DND-41 (cell line): Measurements from ENCODE around the gene APOM.

Experiments
- ATAC-seq: fragments of 200-7000 bp; cut with Tn5 transposase; 3 replicates; pipeline ENCODE4 v1.9.1; 2021; ENCODE audit warnings: low read depth; ENCODE audit not compliant: insufficient read depth
- DNase-seq: peaks from one replicate; pipeline ENCODE4 v3.0.0-alpha.2; 2020
- H2AFZ ChIP-seq: 2 replicates; pipeline ENCODE4 v1.6.0; 2012; ENCODE audit warnings: low read depth, low read length
- H3K27ac ChIP-seq: 2 replicates; pipeline ENCODE4 v1.5.1; 2012; ENCODE audit warnings: low read length, inconsistent platforms
- H3K27me3 ChIP-seq: fragments of 200-600 bp; sonication (generic); 2 replicates; pipeline ENCODE4 v1.6.0; 2012; ENCODE audit warnings: low read length, mild to moderate bottlenecking, inconsistent platforms; ENCODE audit not compliant: insufficient read depth, poor library complexity
- H3K36me3 ChIP-seq: 2 replicates; pipeline ENCODE4 v1.5.1; 2012; ENCODE audit warnings: low read length, inconsistent platforms; ENCODE audit not compliant: insufficient read depth
- H3K4me1 ChIP-seq: 2 replicates; pipeline ENCODE4 v1.5.1; 2012; ENCODE audit warnings: mild to moderate bottlenecking, low read length; ENCODE audit not compliant: insufficient read depth
- H3K4me2 ChIP-seq: 2 replicates; pipeline ENCODE4 v1.6.0; 2012; ENCODE audit warnings: mild to moderate bottlenecking, moderate library complexity, low read length, inconsistent platforms; ENCODE audit not compliant: insufficient read depth
- H3K4me3 ChIP-seq, 2 experiments: fragments of 200-600 bp in 1 of 2; shearing (Covaris generic) in 1 of 2; 2 replicates each; pipeline ENCODE4 v1.5.1; 2012 to 2016; ENCODE audit warnings: inconsistent platforms in 2 of 2, low read length in 2 of 2, mild to moderate bottlenecking in 2 of 2, low read depth in 1 of 2, moderate library complexity in 1 of 2
- H3K79me2 ChIP-seq: 2 replicates; pipeline ENCODE4 v1.6.0; 2012; ENCODE audit warnings: low read length, inconsistent platforms; ENCODE audit not compliant: insufficient read depth
- H3K9ac ChIP-seq: 2 replicates; pipeline ENCODE4 v1.6.0; 2012; ENCODE audit warnings: low read depth, mild to moderate bottlenecking, inconsistent platforms, low read length, moderate library complexity
- H3K9me3 ChIP-seq: 2 replicates; pipeline ENCODE4 v1.5.1; 2012; ENCODE audit warnings: low read length, moderate library complexity, mild to moderate bottlenecking, inconsistent platforms; ENCODE audit not compliant: insufficient read depth, severe bottlenecking
- H4K20me1 ChIP-seq: 2 replicates; pipeline ENCODE4 v1.6.0; 2012; ENCODE audit warnings: low read length; ENCODE audit not compliant: insufficient read depth
- CTCF ChIP-seq: IDR thresholded peaks from 2 replicates; pipeline ENCODE4 v1.5.1; 2012; ENCODE audit warnings: borderline replicate concordance, low read length, moderate library complexity, mild to moderate bottlenecking; ENCODE audit not compliant: poor library complexity, severe bottlenecking; ENCODE audit errors: extremely low read depth
- EZH2 ChIP-seq: IDR thresholded peaks from 3 replicates; pipeline ENCODE4 v1.6.1; 2012; ENCODE audit warnings: borderline replicate concordance, low read depth, mild to moderate bottlenecking, moderate library complexity, low read length, inconsistent platforms; ENCODE audit not compliant: severe bottlenecking

The APOM gene

GRCh38 chr6:31636698-31637596 is 18.7 kb upstream of the APOM start:
- Histone ChIP-seq H2AFZ (no peak overlapping the region), H3K9ac (no peak overlapping the region), H4K20me1 (peaks cover 56% of the 10 kb centered on the region), H3K4me3 (no peak overlapping the region), H3K27me3 (no peaks in the 10 kb centered on the region), H3K9me3 (no peaks in the 10 kb centered on the region), H3K4me1 (no peaks in the 10 kb centered on the region), H3K27ac (no peak overlapping the region), H3K4me2 (no peak overlapping the region), H3K36me3 (peaks cover 95% of the 10 kb centered on the region), H3K79me2 (no peaks in the 10 kb centered on the region; the same call in none of the 2 replicates)
- ATAC-seq (peak; percentile 2; the same call in 1 of the 3 replicates), DNase-seq (no peak)
- TF ChIP-seq CTCF: no peak
- TF ChIP-seq EZH2: no peak

GRCh38 chr6:31639043-31639442 is 16.7 kb upstream of the APOM start:
- Histone ChIP-seq H3K79me2 (peaks cover 5% of the 10 kb centered on the region), H3K4me3 (no peak overlapping the region), H2AFZ (no peak overlapping the region), H3K27ac (no peak overlapping the region), H3K9me3 (no peaks in the 10 kb centered on the region), H3K4me1 (no peaks in the 10 kb centered on the region), H4K20me1 (peaks cover 41% of the 10 kb centered on the region), H3K9ac (no peak overlapping the region), H3K4me2 (no peak overlapping the region), H3K27me3 (no peaks in the 10 kb centered on the region), H3K36me3 (peaks cover 93% of the 10 kb centered on the region)
- TF ChIP-seq EZH2 (no peak), CTCF (no peak)
- 0 out of 3 replicates have a peak, but pooled peaks have one; percentile 1 for ATAC-seq
- DNase-seq: no peak

GRCh38 chr6:31639449-31639861 is 16.2 kb upstream of the APOM start:
- H3K79me2 ChIP-seq: peaks cover 6% of the 10 kb centered on the region; the same call in 1 of the 2 replicates
- H3K27me3 ChIP-seq: no peaks in the 10 kb centered on the region
- TF ChIP-seq EZH2 (no peak), CTCF (no peak)
- no peak overlapping the region for H3K4me2 ChIP-seq
- no peak overlapping the region for H2AFZ ChIP-seq
- peaks cover 93% of the 10 kb centered on the region for H3K36me3 ChIP-seq
- no peaks in the 10 kb centered on the region for H3K9me3 ChIP-seq
- H3K27ac ChIP-seq: no peak overlapping the region
- 0 out of 3 replicates have a peak, but pooled peaks have one; percentile 8 for ATAC-seq
- H4K20me1 ChIP-seq: peaks cover 40% of the 10 kb centered on the region
- H3K9ac ChIP-seq: no peak overlapping the region
- no peaks in the 10 kb centered on the region for H3K4me1 ChIP-seq
- no peak overlapping the region for H3K4me3 ChIP-seq
- DNase-seq: no peak
